Spleen (tissue), 7 donors: ENCODE data around the gene CMTM4.

ENCODE experiments used
- POLR2A ChIP-seq, 3 donors: fragments of 450-650 bp; IDR thresholded peaks; one replicate each; pipeline ENCODE4 v1.5.1; 2017; ENCODE audit warnings: antibody characterized with exemption in 3 of 3, mild to moderate bottlenecking in 1 of 3
- POLR2AphosphoS5 ChIP-seq, 3 donors: sonication (generic); formaldehyde crosslinking; IDR thresholded peaks; one replicate each; pipeline ENCODE4 v1.5.1; 2017; ENCODE audit warnings: antibody characterized with exemption in 3 of 3
- TF ChIP-seq, protein P1 (sequence below), 11 experiments: fragments of 200-600 bp in 7 of 11; fragments of 450-650 bp in 4 of 11; sonication (generic) in 4 of 11; IDR thresholded peaks in 8 of 11; conservative IDR thresholded peaks in 3 of 11; 1 replicate in 7 of 11; 2 replicates in 4 of 11; pipeline versions ENCODE4 v1.4.0 to v1.8.0; 2016 to 2021; ENCODE audit warnings: antibody characterized with exemption in 11 of 11, inconsistent platforms in 4 of 11, mild to moderate bottlenecking in 1 of 11
- donor health status: DM: no; HTN: no; CAD: no; lungs with moderate emphysema.
- donor health status: DM: no; HTN: no; CAD: no.
- donor health status: DM: no; HTN: no; CAD: no.

DNA sequence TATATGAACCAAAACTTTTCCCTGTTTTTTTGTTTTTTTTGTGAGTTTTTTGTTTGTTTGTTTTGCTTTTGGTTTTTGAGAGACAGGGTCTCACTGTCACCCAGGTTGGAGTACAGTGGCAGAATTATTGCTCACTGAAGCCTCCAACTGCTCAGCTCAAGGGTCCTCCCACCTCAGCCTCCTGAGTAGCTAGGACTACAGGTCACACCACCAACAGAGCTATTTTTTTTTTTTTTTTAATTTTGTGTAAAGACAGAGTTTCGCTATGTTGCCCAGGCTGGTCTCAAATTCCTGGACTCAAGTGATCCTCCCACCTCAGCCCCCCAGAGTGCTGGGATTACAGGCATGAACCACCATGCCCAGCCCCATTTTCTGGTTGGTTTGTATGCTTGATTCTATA lies 28.6 kb downstream of the CMTM4 start:
- TF ChIP-seq, protein P1, sequence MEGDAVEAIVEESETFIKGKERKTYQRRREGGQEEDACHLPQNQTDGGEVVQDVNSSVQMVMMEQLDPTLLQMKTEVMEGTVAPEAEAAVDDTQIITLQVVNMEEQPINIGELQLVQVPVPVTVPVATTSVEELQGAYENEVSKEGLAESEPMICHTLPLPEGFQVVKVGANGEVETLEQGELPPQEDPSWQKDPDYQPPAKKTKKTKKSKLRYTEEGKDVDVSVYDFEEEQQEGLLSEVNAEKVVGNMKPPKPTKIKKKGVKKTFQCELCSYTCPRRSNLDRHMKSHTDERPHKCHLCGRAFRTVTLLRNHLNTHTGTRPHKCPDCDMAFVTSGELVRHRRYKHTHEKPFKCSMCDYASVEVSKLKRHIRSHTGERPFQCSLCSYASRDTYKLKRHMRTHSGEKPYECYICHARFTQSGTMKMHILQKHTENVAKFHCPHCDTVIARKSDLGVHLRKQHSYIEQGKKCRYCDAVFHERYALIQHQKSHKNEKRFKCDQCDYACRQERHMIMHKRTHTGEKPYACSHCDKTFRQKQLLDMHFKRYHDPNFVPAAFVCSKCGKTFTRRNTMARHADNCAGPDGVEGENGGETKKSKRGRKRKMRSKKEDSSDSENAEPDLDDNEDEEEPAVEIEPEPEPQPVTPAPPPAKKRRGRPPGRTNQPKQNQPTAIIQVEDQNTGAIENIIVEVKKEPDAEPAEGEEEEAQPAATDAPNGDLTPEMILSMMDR (IDR thresholded peaks at IDR 0.05 in 8 of 11, conservative IDR thresholded peaks at IDR 0.05 in 3 of 11), result no peak
- TF ChIP-seq POLR2AphosphoS5 (IDR thresholded peaks at IDR 0.05) (no peak), POLR2A (IDR thresholded peaks at IDR 0.05) (no peak)
